OCI-LY1 (cell line): ENCODE data around the gene FSTL5.

Experiments
- EZH2 ChIP-seq: fragments of 200-600 bp; sonication (generic), shearing (Covaris generic); IDR thresholded peaks from 2 replicates; pipeline ENCODE4 v1.8.0; 2017; ENCODE audit warnings: borderline replicate concordance, mixed run types, mild to moderate bottlenecking, antibody characterized with exemption, low read length, moderate library complexity, mixed read lengths
- TF ChIP-seq, protein P1 (sequence below): fragments of 200-600 bp; sonication (generic), shearing (Covaris generic); IDR thresholded peaks from 2 replicates; pipeline ENCODE4 v1.5.1; 2017; ENCODE audit warnings: mild to moderate bottlenecking, antibody characterized with exemption, low read length, moderate library complexity, mixed read lengths

GRCh38 chr4:161411901-161412300 is 751.9 kb downstream of the FSTL5 start:
- TF ChIP-seq, protein P1, sequence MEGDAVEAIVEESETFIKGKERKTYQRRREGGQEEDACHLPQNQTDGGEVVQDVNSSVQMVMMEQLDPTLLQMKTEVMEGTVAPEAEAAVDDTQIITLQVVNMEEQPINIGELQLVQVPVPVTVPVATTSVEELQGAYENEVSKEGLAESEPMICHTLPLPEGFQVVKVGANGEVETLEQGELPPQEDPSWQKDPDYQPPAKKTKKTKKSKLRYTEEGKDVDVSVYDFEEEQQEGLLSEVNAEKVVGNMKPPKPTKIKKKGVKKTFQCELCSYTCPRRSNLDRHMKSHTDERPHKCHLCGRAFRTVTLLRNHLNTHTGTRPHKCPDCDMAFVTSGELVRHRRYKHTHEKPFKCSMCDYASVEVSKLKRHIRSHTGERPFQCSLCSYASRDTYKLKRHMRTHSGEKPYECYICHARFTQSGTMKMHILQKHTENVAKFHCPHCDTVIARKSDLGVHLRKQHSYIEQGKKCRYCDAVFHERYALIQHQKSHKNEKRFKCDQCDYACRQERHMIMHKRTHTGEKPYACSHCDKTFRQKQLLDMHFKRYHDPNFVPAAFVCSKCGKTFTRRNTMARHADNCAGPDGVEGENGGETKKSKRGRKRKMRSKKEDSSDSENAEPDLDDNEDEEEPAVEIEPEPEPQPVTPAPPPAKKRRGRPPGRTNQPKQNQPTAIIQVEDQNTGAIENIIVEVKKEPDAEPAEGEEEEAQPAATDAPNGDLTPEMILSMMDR, result no peak
- TF ChIP-seq EZH2, result no peak
